Left lobe of liver (tissue), 2 donors: ENCODE data around the gene KRTAP10-7. TPM values are rescaled to one million over a fixed set of nuclear protein-coding genes. Genes with fewer than 3 reads are reported as not detected.
"Not testable (repeated sequence)": the region's sequence is repeated elsewhere in the genome, so short reads cannot be mapped to it uniquely, and the experiment has no call there.

ENCODE experiments used
- ATAC-seq: fragments of 200-7000 bp; cut with Tn5 transposase; one replicate; pipeline ENCODE4 v1.9.1; 2020; ENCODE audit warnings: mild to moderate bottlenecking, moderate library complexity
- DNase-seq: peaks from one replicate; pipeline ENCODE4 v3.0.0-alpha.2; 2020; ENCODE audit warnings: low spot score
- total RNA-seq: library from RNA; stranded (reverse); gene quantifications from one replicate; pipeline ENCODE4 v1.2.1, GENCODE V29; 2021
- donor health status: DM: no; HTN: no; CAD: no; lungs with moderate emphysema.
- donor health status: DM: no; HTN: yes; CAD: no.

The KRTAP10-7 gene
- not detected for total RNA-seq

GRCh38 chr21:44600118-44600978, at the start of gene KRTAP10-7:
TSS of gene KRTAP10-7 (plus strand) at chr21:44600597. CDS start at chr21:44600622, 25 bp downstream.
- ATAC-seq: peak; percentile 66

GRCh38 chr21:44550807-44551206, 49.6 kb upstream of the KRTAP10-7 start:
- ATAC-seq: no peak
- peak; percentile 33 for DNase-seq

More at GRCh38 chr21:44600118-44600978, at the start of gene KRTAP10-7:
- DNase-seq: not testable (repeated sequence)

GRCh38 chr21:44551340-44551961, 48.9 kb upstream of the KRTAP10-7 start, which contains the start of gene KRTAP10-2:
TSS of gene KRTAP10-2 (minus strand) at chr21:44551505. CDS start at chr21:44551458, 47 bp downstream.
- ATAC-seq: no peak
- DNase-seq: peak; percentile 33

- peak; percentile 31 for DNase-seq
- no peak for ATAC-seq
These were observed 48.3 kb upstream of the KRTAP10-7 start for GRCh38 chr21:44552136-44552535.

- ATAC-seq (no peak), DNase-seq (no peak)
These were observed 47.7 kb upstream of the KRTAP10-7 start for GRCh38 chr21:44552681-44553080.

- DNase-seq (no peak), ATAC-seq (no peak)
These were observed 45.1 kb upstream of the KRTAP10-7 start for GRCh38 chr21:44555200-44555875.

GRCh38 chr21:44556879-44557278, 43.5 kb upstream of the KRTAP10-7 start:
- no peak for ATAC-seq
- no peak for DNase-seq

- no peak for DNase-seq
- ATAC-seq: peak; percentile 49
These were observed 42.7 kb upstream of the KRTAP10-7 start for GRCh38 chr21:44557491-44558328.

- DNase-seq: not testable (repeated sequence)
These were observed 42.1 kb upstream of the KRTAP10-7 start for GRCh38 chr21:44558329-44558675.

GRCh38 chr21:44558695-44559094, 41.7 kb upstream of the KRTAP10-7 start, which contains the start of gene KRTAP10-3:
TSS of gene KRTAP10-3 (minus strand) at chr21:44558795. CDS start at chr21:44558715, 80 bp downstream.
- DNase-seq: no peak
- ATAC-seq: no peak

More at GRCh38 chr21:44558329-44558675, 42.1 kb upstream of the KRTAP10-7 start:
- ATAC-seq: not testable (repeated sequence)

- DNase-seq: no peak
- no peak for ATAC-seq
These were observed 36.3 kb upstream of the KRTAP10-7 start for GRCh38 chr21:44564099-44564498.

- DNase-seq (no peak), ATAC-seq (no peak)
These were observed 35.4 kb upstream of the KRTAP10-7 start for GRCh38 chr21:44564886-44565598.

GRCh38 chr21:44566403-44566802, 34.0 kb upstream of the KRTAP10-7 start:
- ATAC-seq (no peak), DNase-seq (no peak)

GRCh38 chr21:44567481-44568171, 32.8 kb upstream of the KRTAP10-7 start:
- DNase-seq (no peak), ATAC-seq (no peak)

GRCh38 chr21:44568261-44568660, 32.1 kb upstream of the KRTAP10-7 start:
- no peak for ATAC-seq
- no peak for DNase-seq

- DNase-seq (no peak), ATAC-seq (no peak)
These were observed 31.5 kb upstream of the KRTAP10-7 start for GRCh38 chr21:44568667-44569556.

GRCh38 chr21:44569861-44570517, 30.4 kb upstream of the KRTAP10-7 start:
- DNase-seq (no peak), ATAC-seq (no peak)

GRCh38 chr21:44571296-44571695, 29.1 kb upstream of the KRTAP10-7 start:
- DNase-seq (no peak), ATAC-seq (no peak)
